Large intestine (tissue), 3 donors: Measurements from ENCODE around the gene C1RL. TPM values are rescaled to one million over a fixed set of nuclear protein-coding genes. Genes with fewer than 3 reads are reported as not detected.

Experiments used
- DNase-seq, 2 donors: peaks; one replicate each; pipeline versions ENCODE4 v3.0.0 to v3.0.0-alpha.2; 2013
- H3K27ac ChIP-seq: one replicate; pipeline ENCODE4 v1.5.1; 2013; ENCODE audit warnings: low read length
- H3K27me3 ChIP-seq: 2 replicates; pipeline ENCODE4 v1.6.1; 2013; ENCODE audit warnings: low read length; ENCODE audit not compliant: control insufficient read depth, insufficient read depth
- H3K36me3 ChIP-seq: 2 replicates; pipeline ENCODE4 v1.6.1; 2013; ENCODE audit warnings: low read length; ENCODE audit not compliant: control insufficient read depth, insufficient read depth
- H3K4me1 ChIP-seq: one replicate; pipeline ENCODE4 v1.6.1; 2013; ENCODE audit warnings: low read length; ENCODE audit not compliant: control insufficient read depth, insufficient read depth
- H3K4me3 ChIP-seq: one replicate; pipeline ENCODE4 v1.5.1; 2013; ENCODE audit warnings: low read length
- H3K9me3 ChIP-seq: one replicate; pipeline ENCODE4 v1.6.1; 2013; ENCODE audit warnings: mild to moderate bottlenecking, low read depth, low read length, moderate library complexity; ENCODE audit not compliant: control insufficient read depth
- WGBS: methylation state at CpG from one replicate; pipeline ENCODE4 v1.1.5; 2013; ENCODE audit warnings: low lambda C conversion rate; ENCODE audit not compliant: insufficient coverage; 5-methylcytosine and 5-hydroxymethylcytosine counted together
- polyA plus RNA-seq: library from polyadenylated mRNA; unstranded; fragments of 120-200 nt; gene quantifications from one replicate; pipeline ENCODE4 v1.2.1, GENCODE V29; 2013

Gene C1RL
- polyA plus RNA-seq, 1 donor = 76.8 TPM

DNA sequence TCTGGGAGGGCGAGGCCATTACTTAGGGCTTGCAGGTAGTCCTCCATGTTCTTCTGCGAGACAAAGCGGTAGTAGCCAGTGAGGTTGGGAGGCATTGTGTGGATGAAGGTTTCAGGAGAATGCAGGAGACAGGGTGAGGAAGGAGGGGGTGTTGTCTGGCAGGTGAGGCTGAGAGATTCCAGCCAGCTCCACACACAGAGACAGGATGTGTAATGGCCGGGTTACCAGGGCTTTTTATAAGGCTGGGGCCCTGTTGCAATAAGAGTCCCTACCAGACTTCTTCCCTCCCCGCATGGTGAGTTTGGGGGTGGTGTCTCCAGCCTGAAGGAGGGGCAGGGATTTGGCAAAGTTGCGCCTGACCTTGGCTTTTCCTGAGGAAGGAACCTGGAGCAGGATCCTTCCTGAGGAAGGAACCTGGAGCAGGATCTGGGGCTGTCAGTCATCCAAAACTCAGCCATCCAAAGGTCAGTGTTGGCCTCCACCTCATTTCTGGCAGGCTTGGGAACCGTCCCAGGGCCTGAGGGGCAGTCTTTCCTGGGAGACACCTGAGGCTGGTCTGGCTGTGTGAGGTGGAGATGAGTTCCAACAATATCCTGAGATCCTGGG is 19.8 kb upstream of the C1RL start, which contains the start of gene RBP5:
TSS of gene RBP5 (minus strand) at position 209 of the 606 bp plus-strand sequence. CDS start at position 95, 114 bp downstream.
- peak within 1 kb of the TSS; percentile 81 for H3K4me3 ChIP-seq
- no peaks in the 10 kb centered on the region for H3K9me3 ChIP-seq
- DNase-seq = peak in 1 of 2 donors; percentile 39

DNA sequence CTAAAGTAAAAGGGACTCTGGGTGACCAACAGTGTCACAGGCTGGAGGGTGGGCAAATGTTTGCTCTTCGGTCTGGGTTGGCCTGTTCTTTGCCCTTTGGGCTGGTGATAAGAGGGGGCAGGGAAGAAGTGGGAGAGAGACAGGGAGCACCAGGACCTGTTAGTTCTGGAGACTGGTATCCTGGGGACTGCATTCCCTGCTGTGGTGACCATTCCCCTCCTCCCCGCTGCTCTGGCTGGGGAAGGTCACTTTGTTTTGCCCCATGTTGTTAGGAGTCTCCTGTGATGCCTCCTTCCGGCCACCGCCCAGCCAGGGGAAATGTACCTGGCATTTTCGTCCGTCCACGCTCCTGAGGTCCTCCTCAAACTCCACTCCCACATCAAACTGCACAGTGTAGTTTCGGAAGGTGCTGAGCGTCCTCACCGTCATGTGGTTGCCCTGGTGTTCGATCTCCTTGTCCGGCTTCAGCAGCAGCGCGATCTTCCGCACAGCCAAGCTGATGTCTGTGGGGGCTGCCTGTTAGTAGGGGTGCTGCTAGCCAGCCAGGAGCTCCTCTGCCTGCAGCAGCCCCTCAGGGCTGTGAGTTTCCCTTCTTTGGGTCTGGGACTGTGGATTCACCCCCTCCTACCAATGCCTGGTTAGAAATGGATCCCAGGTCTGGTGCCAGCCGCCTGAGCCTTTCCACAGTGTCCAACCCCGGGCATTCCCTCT is 19.1 kb upstream of the C1RL start:
- H3K9me3 ChIP-seq = no peaks in the 10 kb centered on the region
- no peaks in the 10 kb centered on the region for H3K27me3 ChIP-seq
- DNase-seq = peak in 1 of 2 donors; percentile 43
- no peaks in the 10 kb centered on the region for H3K36me3 ChIP-seq
- WGBS = 14% methylated on average over 1 of the region's 17 CpGs
- peaks cover 47% of the 10 kb centered on the region for H3K4me1 ChIP-seq
- H3K27ac ChIP-seq = no peak overlapping the region
- H3K4me3 ChIP-seq = no peak overlapping the region

More for the DNA sequence above, 19.8 kb upstream of the C1RL start, which contains the start of gene RBP5:
- Histone ChIP-seq H3K4me1 (peaks cover 41% of the 10 kb centered on the region), H3K27ac (peak within 1 kb of the TSS; percentile 74), H3K27me3 (no peaks in the 10 kb centered on the region), H3K36me3 (peaks cover 6% of the 10 kb centered on the region)
- WGBS = no CpG with 5 or more reads among the region's 7 CpGs

DNA sequence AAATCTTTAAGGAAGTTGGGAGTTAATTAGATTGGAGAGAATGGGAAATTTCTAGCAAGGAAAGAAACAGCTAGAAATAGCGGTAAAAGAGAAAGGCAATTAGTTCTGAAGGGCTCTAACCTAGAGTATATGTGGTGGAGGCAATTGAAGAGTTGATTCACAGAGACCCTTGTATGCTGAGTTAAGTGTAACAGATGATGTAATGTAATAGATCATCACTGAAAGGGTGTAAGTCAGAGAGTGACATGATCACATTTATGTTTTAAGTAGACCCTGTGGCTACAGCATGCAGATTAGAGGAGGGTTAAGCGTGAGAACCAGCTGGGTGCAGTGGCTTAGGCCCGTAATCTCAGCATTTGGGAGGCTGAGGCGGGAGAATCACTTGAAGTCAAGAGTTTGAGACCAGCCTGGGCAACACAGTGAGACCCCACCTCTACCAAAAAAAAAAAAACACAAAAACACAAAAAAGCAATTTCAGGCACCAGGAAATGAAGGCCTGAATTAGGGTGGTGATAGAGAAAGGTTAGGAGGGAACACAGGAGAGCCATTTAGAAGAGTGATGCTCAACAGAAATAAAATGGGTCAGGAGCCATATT is 16.7 kb upstream of the C1RL start:
- H3K27me3 ChIP-seq = no peaks in the 10 kb centered on the region
- WGBS = 100% methylated on average over 1 of the region's 4 CpGs
- peaks cover 38% of the 10 kb centered on the region for H3K4me1 ChIP-seq
- no peak for DNase-seq
- peaks cover 3% of the 10 kb centered on the region for H3K36me3 ChIP-seq
- H3K9me3 ChIP-seq = no peaks in the 10 kb centered on the region
- no peak overlapping the region for H3K4me3 ChIP-seq
- H3K27ac ChIP-seq = no peak overlapping the region

DNA sequence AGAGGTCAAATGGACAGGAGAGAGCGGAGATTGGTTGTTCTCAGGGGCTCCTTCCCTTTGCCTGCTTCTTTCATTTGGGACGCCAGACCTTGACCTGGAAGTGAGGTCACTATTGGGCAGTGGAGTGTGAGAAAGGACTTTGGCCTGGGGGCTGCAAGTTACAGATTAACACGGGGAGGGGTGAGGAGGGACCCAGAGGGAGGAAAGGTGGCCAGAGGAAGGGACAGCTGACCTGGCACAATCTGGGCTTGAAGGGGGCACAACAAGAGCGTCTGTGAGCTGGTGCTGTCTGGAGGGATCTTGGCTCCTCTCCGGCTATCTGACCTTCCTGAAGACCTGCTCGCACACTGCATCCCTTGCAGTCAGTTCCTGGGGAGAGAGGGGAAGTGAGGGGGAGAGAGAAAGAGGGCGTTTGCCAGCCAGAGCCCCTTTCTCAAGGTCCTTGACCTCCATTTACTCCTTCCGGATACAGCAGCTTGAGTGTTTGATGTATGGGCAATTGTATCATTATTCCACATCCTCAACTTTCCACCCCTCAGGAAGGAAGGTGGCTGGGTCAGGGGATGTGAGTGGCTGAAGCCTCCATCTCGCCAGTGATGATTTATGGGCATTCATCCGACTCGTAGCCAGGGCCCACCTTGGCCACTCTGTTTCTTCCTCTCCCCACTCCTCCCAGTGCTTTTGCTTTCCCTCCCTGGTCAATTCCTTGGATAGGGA is 14.9 kb upstream of the C1RL start:
- Histone ChIP-seq H3K9me3 (no peaks in the 10 kb centered on the region), H3K27me3 (no peaks in the 10 kb centered on the region), H3K4me3 (no peak overlapping the region), H3K36me3 (peaks cover 9% of the 10 kb centered on the region), H3K27ac (no peak overlapping the region), H3K4me1 (peaks cover 29% of the 10 kb centered on the region)
- peak in 1 of 2 donors; percentile 66 for DNase-seq
- no CpG with 5 or more reads among the region's 11 CpGs for WGBS

DNA sequence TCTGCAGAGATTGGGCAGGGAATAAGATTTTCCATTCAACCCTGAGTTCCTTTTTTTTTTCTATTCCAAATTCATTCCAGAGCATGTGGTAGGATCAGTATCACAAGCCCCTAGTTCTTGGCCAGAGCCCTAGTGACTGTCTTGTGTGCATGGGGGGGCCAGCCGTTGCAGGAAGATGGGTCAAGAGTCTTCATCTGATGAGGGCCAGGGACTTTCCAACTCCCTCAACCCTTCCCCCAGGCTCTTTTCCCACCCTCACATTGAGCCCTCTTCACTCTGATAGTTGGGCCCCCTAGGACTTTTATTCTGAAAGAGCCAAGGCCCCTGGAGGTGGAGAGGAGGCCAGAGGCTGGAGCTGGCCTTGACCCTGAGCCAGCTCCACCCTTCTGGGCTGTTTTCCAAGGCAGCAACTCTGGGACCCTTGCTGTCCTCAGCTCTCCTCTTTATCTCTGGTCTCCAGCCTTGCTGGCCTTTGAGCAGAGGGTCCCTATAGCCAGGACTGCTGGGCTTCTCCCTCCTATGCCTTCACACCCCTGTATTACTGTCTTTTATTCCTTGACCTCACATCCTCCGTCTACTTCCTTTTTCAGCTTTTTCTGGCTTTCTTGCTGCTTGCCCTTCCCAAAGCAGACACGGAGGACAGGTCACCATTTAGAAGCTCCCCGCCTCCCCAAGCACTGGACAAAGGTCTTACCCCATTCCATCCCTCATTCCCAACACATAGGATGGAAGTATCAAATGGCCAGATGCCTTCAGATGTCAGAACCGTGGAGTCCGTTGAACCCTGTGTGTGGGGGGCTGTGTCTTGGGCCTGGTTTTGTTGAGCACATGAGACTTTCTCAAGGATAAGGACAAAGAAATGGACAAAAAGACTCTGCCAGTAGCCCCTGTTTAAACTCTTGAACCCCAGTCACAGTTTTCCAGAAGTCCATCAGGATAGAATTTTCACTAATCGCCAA is 14.1 kb upstream of the C1RL start:
- WGBS = 73% methylated on average over 1 of the region's 7 CpGs

DNA sequence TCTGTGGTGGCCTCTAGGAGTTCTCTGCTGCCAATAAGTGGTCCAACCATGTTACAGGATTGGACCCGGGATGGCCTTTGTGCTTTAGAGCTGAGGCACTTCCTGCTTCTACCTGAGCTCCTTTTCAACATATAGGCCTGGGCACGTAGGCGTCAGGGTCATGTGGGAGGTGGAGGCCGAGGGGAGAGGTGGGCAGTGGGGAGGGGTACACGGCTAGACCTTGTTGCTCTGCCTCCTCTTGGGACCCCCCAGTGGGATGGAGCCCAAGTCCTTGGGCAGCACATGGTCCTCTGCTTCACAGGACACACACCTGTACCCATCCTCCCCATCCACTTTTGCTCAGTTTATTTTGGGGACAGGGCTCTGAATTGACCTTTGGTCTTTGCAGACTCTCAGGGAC is 12.3 kb upstream of the C1RL start:
- Histone ChIP-seq H3K4me3 (no peak overlapping the region), H3K9me3 (no peaks in the 10 kb centered on the region), H3K27me3 (no peaks in the 10 kb centered on the region), H3K27ac (no peak overlapping the region), H3K36me3 (peaks cover 16% of the 10 kb centered on the region), H3K4me1 (peaks cover 29% of the 10 kb centered on the region)
- WGBS = no CpG with 5 or more reads among the region's 5 CpGs
- no peak for DNase-seq

More for the DNA sequence above, 14.1 kb upstream of the C1RL start:
- H3K9me3 ChIP-seq = no peaks in the 10 kb centered on the region
- peaks cover 9% of the 10 kb centered on the region for H3K36me3 ChIP-seq
- no peak overlapping the region for H3K4me3 ChIP-seq
- no peaks in the 10 kb centered on the region for H3K27me3 ChIP-seq
- H3K27ac ChIP-seq = no peak overlapping the region
- H3K4me1 ChIP-seq = peaks cover 25% of the 10 kb centered on the region
- DNase-seq = peak in 1 of 2 donors; percentile 34

DNA sequence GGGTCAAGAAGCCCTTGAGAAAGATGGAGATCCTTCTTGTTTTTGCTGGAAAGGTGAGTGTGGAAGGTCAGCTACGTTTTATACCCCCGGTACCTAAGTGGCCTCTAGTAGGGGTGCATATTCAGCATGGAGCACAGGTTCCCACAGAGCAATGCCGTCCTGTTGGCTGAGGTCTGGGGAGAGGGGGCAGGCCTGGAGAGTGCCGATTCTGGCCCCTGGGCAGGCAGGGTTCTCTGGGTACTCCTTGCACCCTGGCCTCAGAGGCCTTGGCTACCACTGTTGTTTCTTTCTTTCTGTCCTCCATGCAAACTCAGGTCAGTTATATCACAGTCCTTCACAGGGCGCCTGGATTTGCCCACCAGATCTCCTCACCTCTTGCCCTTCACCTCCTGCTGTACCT is 11.2 kb upstream of the C1RL start:
- no peaks in the 10 kb centered on the region for H3K9me3 ChIP-seq
- peaks cover 29% of the 10 kb centered on the region for H3K4me1 ChIP-seq
- H3K36me3 ChIP-seq = peaks cover 27% of the 10 kb centered on the region
- no peak for DNase-seq
- no peak overlapping the region for H3K27ac ChIP-seq
- H3K27me3 ChIP-seq = no peaks in the 10 kb centered on the region
- H3K4me3 ChIP-seq = no peak overlapping the region
- WGBS = no CpG with 5 or more reads among the region's 5 CpGs

DNA sequence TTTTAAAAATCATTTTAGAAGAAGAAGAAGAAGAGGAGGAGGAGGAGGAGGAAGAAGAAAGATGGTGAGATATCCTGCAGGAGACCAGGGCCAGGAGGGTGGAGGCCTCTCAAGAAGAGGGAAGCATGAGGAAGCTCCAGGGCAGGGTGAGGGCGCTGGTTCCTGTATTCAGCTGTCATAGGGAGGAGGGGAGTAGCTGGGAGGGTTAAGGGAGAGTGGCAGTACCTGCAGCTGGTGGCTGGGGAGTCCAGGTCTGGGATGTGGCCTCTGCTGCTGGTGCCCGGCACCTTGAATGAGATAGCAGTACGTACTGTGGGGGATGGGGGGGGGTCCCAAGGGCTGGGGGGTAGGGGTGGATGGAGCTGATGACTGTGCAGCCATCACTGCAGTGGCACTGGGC is 9.9 kb upstream of the C1RL start:
- no peaks in the 10 kb centered on the region for H3K27me3 ChIP-seq
- peaks cover 32% of the 10 kb centered on the region for H3K36me3 ChIP-seq
- peaks cover 25% of the 10 kb centered on the region for H3K4me1 ChIP-seq
- H3K27ac ChIP-seq = no peak overlapping the region
- no peak for DNase-seq
- no peak overlapping the region for H3K4me3 ChIP-seq
- no peaks in the 10 kb centered on the region for H3K9me3 ChIP-seq
- whole genome bisulfite sequencing = no CpG with 5 or more reads among the region's 3 CpGs

DNA sequence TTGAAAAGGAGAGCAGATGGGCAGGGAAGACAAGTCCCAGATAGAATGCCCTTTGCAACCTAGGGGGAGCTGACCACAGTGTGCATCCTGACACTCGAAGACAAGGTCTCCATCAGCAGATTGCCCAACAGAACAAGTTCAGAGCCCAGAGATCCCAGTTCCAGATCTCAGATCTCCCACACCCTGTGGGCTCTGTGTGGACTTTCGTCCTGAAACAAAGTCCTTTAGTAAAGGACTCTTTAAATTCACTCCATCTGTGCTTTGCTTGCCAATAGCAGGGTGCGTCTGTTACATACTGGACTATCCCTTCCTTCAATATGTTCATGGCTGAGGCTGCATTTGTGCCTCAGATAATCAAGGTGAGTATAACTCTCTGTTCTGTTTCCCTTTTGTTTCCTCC is 8.7 kb upstream of the C1RL start:
- H3K9me3 ChIP-seq = no peaks in the 10 kb centered on the region
- peak; percentile 73 to 79 for DNase-seq
- no peaks in the 10 kb centered on the region for H3K27me3 ChIP-seq
- H3K4me3 ChIP-seq = no peak overlapping the region
- peak overlapping the region; percentile 61 for H3K27ac ChIP-seq
- peaks cover 13% of the 10 kb centered on the region for H3K4me1 ChIP-seq
- no CpG with 5 or more reads among the region's 3 CpGs for WGBS
- peaks cover 32% of the 10 kb centered on the region for H3K36me3 ChIP-seq
